ENCODE data around the gene LRRIQ4.

DNA sequence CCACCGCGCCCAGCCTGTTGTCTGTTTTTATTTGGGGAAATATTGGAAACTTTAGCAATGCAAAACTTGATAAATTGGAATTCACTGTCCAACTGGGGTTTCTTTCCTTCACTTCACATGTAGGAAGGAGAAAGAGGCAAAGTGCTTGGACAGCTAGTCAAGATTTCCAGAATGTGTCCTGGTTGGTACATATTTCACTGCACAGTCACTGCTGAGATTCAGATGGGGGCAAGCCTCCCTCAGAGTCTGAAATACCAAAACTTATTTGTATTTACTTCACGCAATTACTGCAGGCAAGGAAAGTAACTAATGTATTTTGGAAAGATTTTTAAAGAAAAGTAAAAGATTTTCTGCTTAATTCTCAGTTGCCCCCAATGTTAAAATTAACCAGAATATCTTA is 36.1 kb downstream of the LRRIQ4 start:
- TF ChIP-seq, protein P1, sequence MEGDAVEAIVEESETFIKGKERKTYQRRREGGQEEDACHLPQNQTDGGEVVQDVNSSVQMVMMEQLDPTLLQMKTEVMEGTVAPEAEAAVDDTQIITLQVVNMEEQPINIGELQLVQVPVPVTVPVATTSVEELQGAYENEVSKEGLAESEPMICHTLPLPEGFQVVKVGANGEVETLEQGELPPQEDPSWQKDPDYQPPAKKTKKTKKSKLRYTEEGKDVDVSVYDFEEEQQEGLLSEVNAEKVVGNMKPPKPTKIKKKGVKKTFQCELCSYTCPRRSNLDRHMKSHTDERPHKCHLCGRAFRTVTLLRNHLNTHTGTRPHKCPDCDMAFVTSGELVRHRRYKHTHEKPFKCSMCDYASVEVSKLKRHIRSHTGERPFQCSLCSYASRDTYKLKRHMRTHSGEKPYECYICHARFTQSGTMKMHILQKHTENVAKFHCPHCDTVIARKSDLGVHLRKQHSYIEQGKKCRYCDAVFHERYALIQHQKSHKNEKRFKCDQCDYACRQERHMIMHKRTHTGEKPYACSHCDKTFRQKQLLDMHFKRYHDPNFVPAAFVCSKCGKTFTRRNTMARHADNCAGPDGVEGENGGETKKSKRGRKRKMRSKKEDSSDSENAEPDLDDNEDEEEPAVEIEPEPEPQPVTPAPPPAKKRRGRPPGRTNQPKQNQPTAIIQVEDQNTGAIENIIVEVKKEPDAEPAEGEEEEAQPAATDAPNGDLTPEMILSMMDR (IDR thresholded peaks at IDR 0.05), result no peak
- no peak for TF ChIP-seq POLR2A (IDR thresholded peaks at IDR 0.05)
